ENCODE data around the gene POLR3C.
A peak's percentile ranks its signal among the peaks of the same experiment; 100 is the strongest.

The POLR3C gene

DNA sequence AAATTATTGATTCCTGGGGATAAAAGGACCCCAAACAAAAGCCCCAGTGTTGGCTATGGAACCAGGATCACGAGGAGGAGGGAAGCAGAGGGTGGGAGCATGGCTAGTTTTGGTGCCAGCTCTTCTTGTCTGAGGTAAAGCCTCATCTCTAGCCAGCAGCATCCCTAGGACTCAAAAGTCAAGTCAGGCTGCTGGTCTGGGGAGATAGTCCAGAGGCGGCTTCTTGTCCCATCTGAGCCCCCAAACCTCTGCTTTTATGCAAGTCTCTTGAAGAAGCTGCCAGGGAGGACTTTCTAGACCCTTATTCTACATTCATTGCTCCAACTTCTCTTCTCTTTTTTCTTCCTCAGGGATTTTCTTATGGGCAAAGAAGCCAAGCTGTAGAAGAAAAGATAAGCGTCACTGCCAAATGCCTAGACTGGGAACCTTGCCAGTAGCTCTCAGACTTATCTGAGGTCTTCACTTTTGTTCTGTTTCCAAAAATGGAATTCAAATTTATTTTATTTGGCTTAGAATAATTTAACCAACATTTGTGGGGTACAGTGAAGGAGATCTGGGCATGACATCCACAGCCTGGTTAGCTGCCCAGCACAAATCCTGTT lies 68.6 kb downstream of the POLR3C start:
- TF ChIP-seq, protein P1, sequence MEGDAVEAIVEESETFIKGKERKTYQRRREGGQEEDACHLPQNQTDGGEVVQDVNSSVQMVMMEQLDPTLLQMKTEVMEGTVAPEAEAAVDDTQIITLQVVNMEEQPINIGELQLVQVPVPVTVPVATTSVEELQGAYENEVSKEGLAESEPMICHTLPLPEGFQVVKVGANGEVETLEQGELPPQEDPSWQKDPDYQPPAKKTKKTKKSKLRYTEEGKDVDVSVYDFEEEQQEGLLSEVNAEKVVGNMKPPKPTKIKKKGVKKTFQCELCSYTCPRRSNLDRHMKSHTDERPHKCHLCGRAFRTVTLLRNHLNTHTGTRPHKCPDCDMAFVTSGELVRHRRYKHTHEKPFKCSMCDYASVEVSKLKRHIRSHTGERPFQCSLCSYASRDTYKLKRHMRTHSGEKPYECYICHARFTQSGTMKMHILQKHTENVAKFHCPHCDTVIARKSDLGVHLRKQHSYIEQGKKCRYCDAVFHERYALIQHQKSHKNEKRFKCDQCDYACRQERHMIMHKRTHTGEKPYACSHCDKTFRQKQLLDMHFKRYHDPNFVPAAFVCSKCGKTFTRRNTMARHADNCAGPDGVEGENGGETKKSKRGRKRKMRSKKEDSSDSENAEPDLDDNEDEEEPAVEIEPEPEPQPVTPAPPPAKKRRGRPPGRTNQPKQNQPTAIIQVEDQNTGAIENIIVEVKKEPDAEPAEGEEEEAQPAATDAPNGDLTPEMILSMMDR (conservative IDR thresholded peaks at IDR 0.05; ENCODE audit: control insufficient read depth, insufficient read depth, low read depth, low read length) = no peak
- peak; percentile 67 for DNase-seq (ENCODE audit: low read depth)
- H3K4me3 ChIP-seq (ENCODE audit: control insufficient read depth, low read depth, low read length) = no peak overlapping the region

DNA sequence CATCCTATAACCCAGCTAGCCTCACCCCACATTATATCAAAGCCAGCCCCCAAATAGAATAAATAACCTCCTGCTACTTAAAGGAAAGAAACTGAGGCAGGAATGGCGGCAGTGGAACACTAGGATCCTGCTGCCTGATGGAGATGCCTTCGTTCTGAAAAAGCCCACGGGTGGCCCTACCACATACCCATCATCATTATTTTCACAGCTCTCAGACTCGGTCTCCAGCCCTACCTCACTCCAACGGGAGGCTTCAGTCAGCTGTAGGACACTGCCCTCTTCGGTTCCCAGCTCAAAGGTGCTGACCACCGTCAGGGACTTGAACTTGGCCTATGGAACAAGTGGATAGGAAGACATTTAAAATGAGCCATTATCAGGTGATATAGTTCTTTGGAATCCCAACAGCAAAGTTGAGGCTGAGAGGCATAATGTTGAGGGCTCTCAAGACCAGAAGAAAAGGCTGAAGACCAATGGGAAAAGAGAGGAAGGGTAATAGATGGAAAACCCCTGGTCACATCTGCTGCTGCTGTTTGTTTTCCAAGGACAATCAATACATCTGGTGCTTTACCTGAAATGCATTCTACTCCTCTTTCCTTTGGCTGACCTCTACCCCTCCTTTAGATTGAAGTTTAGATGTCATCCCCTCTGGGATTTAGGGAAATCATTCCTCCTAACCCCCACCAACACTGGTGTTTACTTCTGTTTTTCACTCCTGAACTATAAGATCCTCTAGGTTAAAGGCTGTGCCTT lies 69.5 kb downstream of the POLR3C start:
- no peak overlapping the region for H3K4me3 ChIP-seq (ENCODE audit: control insufficient read depth, low read depth, low read length)
- DNase-seq (ENCODE audit: low read depth) = no peak
- TF ChIP-seq, protein P1 (conservative IDR thresholded peaks at IDR 0.05; ENCODE audit: control insufficient read depth, insufficient read depth, low read depth, low read length) = no peak

All from fibroblast of mammary gland (primary cell).